ENCODE measurements around the gene TMEM120B. TPM values are rescaled to one million over a fixed set of nuclear protein-coding genes. Genes with fewer than 3 reads are reported as not detected.
A peak's percentile ranks its signal among the peaks of the same experiment; 100 is the strongest.
"Not testable (repeated sequence)": the region's sequence is repeated elsewhere in the genome, so short reads cannot be mapped to it uniquely, and the experiment has no call there.

TMEM120B gene
- total RNA-seq, 1 experiment from 2014 or later: 14.2 TPM

GRCh38 chr12:121788176-121788818 is 75.7 kb downstream of the TMEM120B start:
- Mint-ChIP-seq H3K9me3 (ENCODE audit: unreplicated experiment) (no peaks in the 10 kb centered on the region), H3K27ac (ENCODE audit: low read depth, unreplicated experiment) (no peak overlapping the region), H3K27me3 (ENCODE audit: insufficient read depth, unreplicated experiment) (no peaks in the 10 kb centered on the region), H3K4me1 (ENCODE audit: insufficient read depth, unreplicated experiment) (peaks cover 40% of the 10 kb centered on the region), H3K4me3 (ENCODE audit: unreplicated experiment) (no peak overlapping the region), H3K36me3 (ENCODE audit: insufficient read depth, unreplicated experiment) (peaks cover 8% of the 10 kb centered on the region)
- POLR2A ChIA-PET: interaction anchor here (0.7 to 9.2 kb wide), 3 partner anchors 9 to 309 kb away, joined by 3 to 167 read pairs (median 4); partner anchors contain the start of gene RHOF
- CTCF ChIA-PET: interaction anchor here (0.8 to 17.2 kb wide), 5 partner anchors 6 to 91 kb away, joined by 3 to 301 read pairs (median 4); partner anchors contain the start of gene RHOF
- no peak for DNase-seq (ENCODE audit: unreplicated experiment)
- TF ChIP-seq CTCF (IDR thresholded peaks at IDR 0.05; ENCODE audit: unreplicated experiment): no peak
- BruUV-seq (replicated peaks): no TSS peak
- intact Hi-C loops (cut with micrococcal nuclease): no loop called here

GRCh38 chr12:121789233-121789781 is 76.8 kb downstream of the TMEM120B start:
- H3K36me3 Mint-ChIP-seq (ENCODE audit: insufficient read depth, unreplicated experiment): peaks cover 8% of the 10 kb centered on the region
- no peaks in the 10 kb centered on the region for H3K27me3 Mint-ChIP-seq (ENCODE audit: insufficient read depth, unreplicated experiment)
- no peak overlapping the region for H3K27ac Mint-ChIP-seq (ENCODE audit: low read depth, unreplicated experiment)
- peaks cover 36% of the 10 kb centered on the region for H3K4me1 Mint-ChIP-seq (ENCODE audit: insufficient read depth, unreplicated experiment)
- BruUV-seq (replicated peaks): no TSS peak
- no peak overlapping the region for H3K4me3 Mint-ChIP-seq (ENCODE audit: unreplicated experiment)
- ChIA-PET POLR2A (interaction anchor here (9.2 kb wide), 1 partner anchor 8 kb away, joined by 167 read pairs; the partner anchor contains the start of gene RHOF), CTCF (interaction anchor here (0.6 to 10.6 kb wide), 2 partner anchors 9 to 209 kb away, joined by 3 to 301 read pairs; no protein-coding TSS in a partner anchor)
- intact Hi-C loops (cut with micrococcal nuclease): no loop called here
- no peak for TF ChIP-seq CTCF (IDR thresholded peaks at IDR 0.05; ENCODE audit: unreplicated experiment)
- H3K9me3 Mint-ChIP-seq (ENCODE audit: unreplicated experiment): no peaks in the 10 kb centered on the region
- no peak for DNase-seq (ENCODE audit: unreplicated experiment)

- BruUV-seq (replicated peaks): no TSS peak
- Mint-ChIP-seq H3K4me3 (ENCODE audit: unreplicated experiment) (no peak overlapping the region), H3K9me3 (ENCODE audit: unreplicated experiment) (no peaks in the 10 kb centered on the region), H3K4me1 (ENCODE audit: insufficient read depth, unreplicated experiment) (peaks cover 43% of the 10 kb centered on the region), H3K27ac (ENCODE audit: low read depth, unreplicated experiment) (no peak overlapping the region), H3K27me3 (ENCODE audit: insufficient read depth, unreplicated experiment) (no peaks in the 10 kb centered on the region), H3K36me3 (ENCODE audit: insufficient read depth, unreplicated experiment) (peaks cover 14% of the 10 kb centered on the region)
- DNase-seq (ENCODE audit: unreplicated experiment): peak; percentile 47
- TF ChIP-seq CTCF (IDR thresholded peaks at IDR 0.05; ENCODE audit: unreplicated experiment): no peak
- ChIA-PET POLR2A (interaction anchor here (9.2 to 13.9 kb wide), 2 partner anchors 7 to 18 kb away, joined by 167 to 344 read pairs; partner anchors contain the start of genes RHOF and SETD1B), CTCF (interaction anchor here (0.6 to 10.6 kb wide), 4 partner anchors 10 to 208 kb away, joined by 3 to 390 read pairs (median 152); partner anchors contain the start of gene SETD1B)
- intact Hi-C loops (cut with micrococcal nuclease): loop anchor here (10.0 kb wide), 2 partner anchors 235 to 405 kb away; partner anchors contain the start of gene BCL7A
These were observed 77.5 kb downstream of the TMEM120B start for GRCh38 chr12:121789800-121790728.

- POLR2A ChIA-PET: interaction anchor here (0.8 to 13.9 kb wide), 4 partner anchors 6 to 97 kb away, joined by 5 to 344 read pairs (median 89); partner anchors contain the start of genes SETD1B and TMEM120B
- intact Hi-C loops (cut with micrococcal nuclease): loop anchor here (10.0 kb wide), 2 partner anchors 234 to 404 kb away; partner anchors contain the start of gene BCL7A
These were observed 78.2 kb downstream of the TMEM120B start for GRCh38 chr12:121790785-121791184.

More at GRCh38 chr12:121790785-121791184, 78.2 kb downstream of the TMEM120B start:
- CTCF ChIA-PET: interaction anchor here (0.6 to 10.6 kb wide), 6 partner anchors 11 to 185 kb away, joined by 3 to 390 read pairs (median 3); partner anchors contain the start of gene SETD1B
- not testable (repeated sequence) for BruUV-seq (replicated peaks); H3K4me3 Mint-ChIP-seq (ENCODE audit: unreplicated experiment); H3K27me3 Mint-ChIP-seq (ENCODE audit: insufficient read depth, unreplicated experiment); H3K27ac Mint-ChIP-seq (ENCODE audit: low read depth, unreplicated experiment); DNase-seq (ENCODE audit: unreplicated experiment); H3K9me3 Mint-ChIP-seq (ENCODE audit: unreplicated experiment)
- H3K36me3 Mint-ChIP-seq (ENCODE audit: insufficient read depth, unreplicated experiment): peaks cover 17% of the 10 kb centered on the region
- peaks cover 47% of the 10 kb centered on the region for H3K4me1 Mint-ChIP-seq (ENCODE audit: insufficient read depth, unreplicated experiment)
